GM10266 (cell line): Measurements from ENCODE around the gene PCDH19.

ENCODE experiments used
- DNase-seq: peaks from one replicate; pipeline ENCODE4 v3.0.0; 2012; ENCODE audit errors: extremely low spot score
- TF ChIP-seq, protein P1 (sequence below): IDR thresholded peaks from 2 replicates; pipeline ENCODE4 v1.5.1; 2012; ENCODE audit warnings: mild to moderate bottlenecking, low read depth; ENCODE audit not compliant: control insufficient read depth, insufficient read depth; ENCODE audit errors: missing control alignments

PCDH19 gene

GRCh38 chrX:100341142-100341510 is 68.9 kb downstream of the PCDH19 start:
- TF ChIP-seq, protein P1, sequence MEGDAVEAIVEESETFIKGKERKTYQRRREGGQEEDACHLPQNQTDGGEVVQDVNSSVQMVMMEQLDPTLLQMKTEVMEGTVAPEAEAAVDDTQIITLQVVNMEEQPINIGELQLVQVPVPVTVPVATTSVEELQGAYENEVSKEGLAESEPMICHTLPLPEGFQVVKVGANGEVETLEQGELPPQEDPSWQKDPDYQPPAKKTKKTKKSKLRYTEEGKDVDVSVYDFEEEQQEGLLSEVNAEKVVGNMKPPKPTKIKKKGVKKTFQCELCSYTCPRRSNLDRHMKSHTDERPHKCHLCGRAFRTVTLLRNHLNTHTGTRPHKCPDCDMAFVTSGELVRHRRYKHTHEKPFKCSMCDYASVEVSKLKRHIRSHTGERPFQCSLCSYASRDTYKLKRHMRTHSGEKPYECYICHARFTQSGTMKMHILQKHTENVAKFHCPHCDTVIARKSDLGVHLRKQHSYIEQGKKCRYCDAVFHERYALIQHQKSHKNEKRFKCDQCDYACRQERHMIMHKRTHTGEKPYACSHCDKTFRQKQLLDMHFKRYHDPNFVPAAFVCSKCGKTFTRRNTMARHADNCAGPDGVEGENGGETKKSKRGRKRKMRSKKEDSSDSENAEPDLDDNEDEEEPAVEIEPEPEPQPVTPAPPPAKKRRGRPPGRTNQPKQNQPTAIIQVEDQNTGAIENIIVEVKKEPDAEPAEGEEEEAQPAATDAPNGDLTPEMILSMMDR = no peak
- no peak for DNase-seq

GRCh38 chrX:100340491-100341141 is 69.5 kb downstream of the PCDH19 start:
- DNase-seq = no peak

GRCh38 chrX:100328351-100328750 is 81.7 kb downstream of the PCDH19 start:
- TF ChIP-seq, protein P1 = no peak
- no peak for DNase-seq

More at GRCh38 chrX:100340491-100341141, 69.5 kb downstream of the PCDH19 start:
- TF ChIP-seq, protein P1 = no peak

- no peak for DNase-seq
- TF ChIP-seq, protein P1 = no peak
These were observed 90.4 kb downstream of the PCDH19 start for GRCh38 chrX:100319716-100320115.

- DNase-seq = no peak
- TF ChIP-seq, protein P1 = no peak
These were observed 93.1 kb downstream of the PCDH19 start for GRCh38 chrX:100316987-100317386.

- DNase-seq = no peak
- TF ChIP-seq, protein P1 = no peak
These were observed 94.5 kb downstream of the PCDH19 start for GRCh38 chrX:100315566-100315965.

- no peak for DNase-seq
- TF ChIP-seq, protein P1 = no peak
These were observed 110.5 kb downstream of the PCDH19 start for GRCh38 chrX:100299559-100299958.
